SK-N-SH (cell line): ENCODE data around the gene PTGIS.

Experiments
- CHD2 ChIP-seq: fragments of 150-350 bp; IDR thresholded peaks from 2 replicates; pipeline ENCODE4 v1.6.1; 2018; ENCODE audit warnings: low read length; ENCODE audit not compliant: partially characterized antibody
- EP300 ChIP-seq, 2 experiments: IDR thresholded peaks; 2 replicates each; pipeline versions ENCODE4 v1.4.0 to v1.6.1; 2012; ENCODE audit warnings: borderline replicate concordance in 1 of 2, low read depth in 1 of 2, low read length in 1 of 2
- EZH2phosphoT487 ChIP-seq: fragments of 200-600 bp; sonication (generic); IDR thresholded peaks from 2 replicates; pipeline ENCODE4 v1.6.1; 2017; ENCODE audit warnings: low read depth, mixed run types, mild to moderate bottlenecking, antibody characterized with exemption, moderate library complexity, borderline replicate concordance
- FOSL2 ChIP-seq: IDR thresholded peaks from 2 replicates; pipeline ENCODE4 v1.4.0; 2012; ENCODE audit warnings: low read depth, mild to moderate bottlenecking, moderate library complexity, borderline replicate concordance
- GATA2 ChIP-seq: sonication (generic); formaldehyde crosslinking; IDR thresholded peaks from 2 replicates; pipeline ENCODE4 v1.5.0; 2020; ENCODE audit warnings: mild to moderate bottlenecking, missing genetic modification reagents
- MXI1 ChIP-seq: IDR thresholded peaks from 2 replicates; pipeline ENCODE4 v1.6.1; 2012; ENCODE audit warnings: mild to moderate bottlenecking, low read depth, low read length, improper control_type of control experiment
- POLR2AphosphoS5 ChIP-seq: IDR thresholded peaks from 2 replicates; pipeline ENCODE4 v1.6.1; 2012; ENCODE audit warnings: low read depth, low read length
- YY1 ChIP-seq: IDR thresholded peaks from 2 replicates; pipeline ENCODE4 v1.4.0; 2012; ENCODE audit warnings: low read depth, mild to moderate bottlenecking
- TF ChIP-seq, protein P1 (sequence below): fragments of 200-600 bp; sonication (generic); IDR thresholded peaks from 2 replicates; pipeline ENCODE4 v1.6.1; 2017; ENCODE audit warnings: antibody characterized with exemption, mild to moderate bottlenecking, moderate library complexity
- TF ChIP-seq, protein P2 (sequence below): fragments of 150-350 bp; IDR thresholded peaks from 2 replicates; pipeline ENCODE4 v1.6.1; 2017; ENCODE audit warnings: antibody characterized with exemption, low read length, low read depth, borderline replicate concordance
- TF ChIP-seq, protein P3 (sequence below): IDR thresholded peaks from 2 replicates; pipeline ENCODE4 v1.4.0; 2012; ENCODE audit warnings: low read depth

DNA sequence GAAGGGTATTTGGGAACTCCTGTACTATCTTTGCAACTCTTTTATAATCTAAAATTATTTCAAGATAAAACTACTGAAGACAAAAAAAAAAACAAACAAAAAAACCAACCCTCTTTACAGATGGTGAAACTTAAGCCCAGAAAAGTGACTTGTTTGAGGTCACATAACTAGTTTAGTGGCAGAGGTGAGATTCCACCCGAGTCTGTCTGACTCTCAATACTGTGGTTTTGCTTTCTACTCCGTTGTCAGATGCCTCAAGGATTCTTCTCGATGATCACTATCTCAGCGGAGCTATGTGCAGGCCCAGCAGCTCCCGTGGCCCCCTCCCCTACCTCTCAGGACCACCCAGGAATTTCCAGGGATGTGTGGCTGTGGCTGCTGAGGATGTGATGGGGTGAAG lies 49.4 kb downstream of the PTGIS start:
- TF ChIP-seq CHD2 (no peak), YY1 (no peak), MXI1 (no peak), GATA2 (CRISPR knock-in tag) (no peak), POLR2AphosphoS5 (no peak), EP300 (IDR thresholded peaks at IDR 0.05; ENCODE audit: borderline replicate concordance in 1 of 2, low read depth in 1 of 2, low read length in 1 of 2) (no peak), FOSL2 (no peak), EZH2phosphoT487 (no peak)
- TF ChIP-seq, protein P1, sequence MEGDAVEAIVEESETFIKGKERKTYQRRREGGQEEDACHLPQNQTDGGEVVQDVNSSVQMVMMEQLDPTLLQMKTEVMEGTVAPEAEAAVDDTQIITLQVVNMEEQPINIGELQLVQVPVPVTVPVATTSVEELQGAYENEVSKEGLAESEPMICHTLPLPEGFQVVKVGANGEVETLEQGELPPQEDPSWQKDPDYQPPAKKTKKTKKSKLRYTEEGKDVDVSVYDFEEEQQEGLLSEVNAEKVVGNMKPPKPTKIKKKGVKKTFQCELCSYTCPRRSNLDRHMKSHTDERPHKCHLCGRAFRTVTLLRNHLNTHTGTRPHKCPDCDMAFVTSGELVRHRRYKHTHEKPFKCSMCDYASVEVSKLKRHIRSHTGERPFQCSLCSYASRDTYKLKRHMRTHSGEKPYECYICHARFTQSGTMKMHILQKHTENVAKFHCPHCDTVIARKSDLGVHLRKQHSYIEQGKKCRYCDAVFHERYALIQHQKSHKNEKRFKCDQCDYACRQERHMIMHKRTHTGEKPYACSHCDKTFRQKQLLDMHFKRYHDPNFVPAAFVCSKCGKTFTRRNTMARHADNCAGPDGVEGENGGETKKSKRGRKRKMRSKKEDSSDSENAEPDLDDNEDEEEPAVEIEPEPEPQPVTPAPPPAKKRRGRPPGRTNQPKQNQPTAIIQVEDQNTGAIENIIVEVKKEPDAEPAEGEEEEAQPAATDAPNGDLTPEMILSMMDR, result no peak
- TF ChIP-seq, protein P2, sequence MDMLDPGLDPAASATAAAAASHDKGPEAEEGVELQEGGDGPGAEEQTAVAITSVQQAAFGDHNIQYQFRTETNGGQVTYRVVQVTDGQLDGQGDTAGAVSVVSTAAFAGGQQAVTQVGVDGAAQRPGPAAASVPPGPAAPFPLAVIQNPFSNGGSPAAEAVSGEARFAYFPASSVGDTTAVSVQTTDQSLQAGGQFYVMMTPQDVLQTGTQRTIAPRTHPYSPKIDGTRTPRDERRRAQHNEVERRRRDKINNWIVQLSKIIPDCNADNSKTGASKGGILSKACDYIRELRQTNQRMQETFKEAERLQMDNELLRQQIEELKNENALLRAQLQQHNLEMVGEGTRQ, result no peak
- TF ChIP-seq, protein P3, sequence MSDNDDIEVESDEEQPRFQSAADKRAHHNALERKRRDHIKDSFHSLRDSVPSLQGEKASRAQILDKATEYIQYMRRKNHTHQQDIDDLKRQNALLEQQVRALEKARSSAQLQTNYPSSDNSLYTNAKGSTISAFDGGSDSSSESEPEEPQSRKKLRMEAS, result no peak
